Osteoblast (primary cell): Measurements from ENCODE around the gene GFPT2. TPM values are rescaled to one million over a fixed set of nuclear protein-coding genes. Genes with fewer than 3 reads are reported as not detected.

Experiments
- DNase-seq: peaks from one replicate; pipeline ENCODE4 v3.0.0; 2011; ENCODE audit warnings: low spot score, mixed read lengths; ENCODE audit not compliant: insufficient read length; ENCODE audit errors: missing footprints
- H2AFZ ChIP-seq: 2 replicates; pipeline ENCODE4 v1.6.0; 2011; ENCODE audit warnings: mild to moderate bottlenecking, low read length
- H3K27ac ChIP-seq: 2 replicates; pipeline ENCODE4 v1.5.1; 2011; ENCODE audit warnings: mild to moderate bottlenecking, low read depth, low read length, moderate library complexity
- H3K27me3 ChIP-seq: 2 replicates; pipeline ENCODE4 v1.6.0; 2012; ENCODE audit warnings: mild to moderate bottlenecking, control low read depth, inconsistent platforms, low read length, moderate library complexity; ENCODE audit not compliant: insufficient read depth
- H3K36me3 ChIP-seq: 2 replicates; pipeline ENCODE4 v1.5.1; 2011; ENCODE audit warnings: mild to moderate bottlenecking, low read length, control low read depth, moderate library complexity; ENCODE audit not compliant: insufficient read depth
- H3K4me1 ChIP-seq: 2 replicates; pipeline ENCODE4 v1.5.1; 2011; ENCODE audit warnings: mild to moderate bottlenecking, low read length, control low read depth, moderate library complexity; ENCODE audit not compliant: insufficient read depth
- H3K4me2 ChIP-seq: 2 replicates; pipeline ENCODE4 v1.6.0; 2011; ENCODE audit warnings: mild to moderate bottlenecking, low read length; ENCODE audit not compliant: insufficient read depth
- H3K4me3 ChIP-seq: fragments of 200-600 bp; sonication (generic); 3 replicates; pipeline ENCODE4 v1.5.1; 2012; ENCODE audit warnings: mild to moderate bottlenecking, low read length, inconsistent platforms; ENCODE audit not compliant: insufficient read depth
- H3K79me2 ChIP-seq: 2 replicates; pipeline ENCODE4 v1.6.0; 2012; ENCODE audit warnings: mild to moderate bottlenecking, low read length, control low read depth, inconsistent platforms; ENCODE audit not compliant: insufficient read depth
- H3K9me3 ChIP-seq: 2 replicates; pipeline ENCODE4 v1.5.1; 2011; ENCODE audit warnings: low read depth, low read length, control low read depth
- H4K20me1 ChIP-seq: 2 replicates; pipeline ENCODE4 v1.6.0; 2012; ENCODE audit warnings: mild to moderate bottlenecking, low read length, control low read depth; ENCODE audit not compliant: insufficient read depth
- total RNA-seq: library from RNA; depleted of rRNA; stranded (reverse); fragments of >200 nt; gene quantifications from 2 replicates; pipeline ENCODE4 v1.2.3, GENCODE V29; 2012
- TF ChIP-seq, protein P1 (sequence below): IDR thresholded peaks from 2 replicates; pipeline ENCODE4 v1.5.1; 2011; ENCODE audit warnings: mild to moderate bottlenecking, low read depth, low read length, moderate library complexity; ENCODE audit errors: extremely low read depth

GFPT2 gene
- total RNA-seq, result 30.4 and 39.5 TPM in 2 replicates

GRCh38 chr5:180353048-180353979 lies at the start of gene GFPT2:
Gene GFPT2 (minus strand): TSS chr5:180353336. CDS start chr5:180353217, 119 bp downstream.
- H3K27me3 ChIP-seq, result peaks cover 2% of the 10 kb centered on the region
- H3K4me3 ChIP-seq, result peak within 1 kb of the TSS; percentile 86
- peak within 1 kb of the TSS; percentile 93 for H3K4me2 ChIP-seq
- peak within 1 kb of the TSS; percentile 66 for H3K27ac ChIP-seq
- H4K20me1 ChIP-seq, result peaks cover 29% of the 10 kb centered on the region
- no peaks in the 10 kb centered on the region for H3K9me3 ChIP-seq
- peaks cover 16% of the 10 kb centered on the region for H3K4me1 ChIP-seq
- TF ChIP-seq, protein P1, sequence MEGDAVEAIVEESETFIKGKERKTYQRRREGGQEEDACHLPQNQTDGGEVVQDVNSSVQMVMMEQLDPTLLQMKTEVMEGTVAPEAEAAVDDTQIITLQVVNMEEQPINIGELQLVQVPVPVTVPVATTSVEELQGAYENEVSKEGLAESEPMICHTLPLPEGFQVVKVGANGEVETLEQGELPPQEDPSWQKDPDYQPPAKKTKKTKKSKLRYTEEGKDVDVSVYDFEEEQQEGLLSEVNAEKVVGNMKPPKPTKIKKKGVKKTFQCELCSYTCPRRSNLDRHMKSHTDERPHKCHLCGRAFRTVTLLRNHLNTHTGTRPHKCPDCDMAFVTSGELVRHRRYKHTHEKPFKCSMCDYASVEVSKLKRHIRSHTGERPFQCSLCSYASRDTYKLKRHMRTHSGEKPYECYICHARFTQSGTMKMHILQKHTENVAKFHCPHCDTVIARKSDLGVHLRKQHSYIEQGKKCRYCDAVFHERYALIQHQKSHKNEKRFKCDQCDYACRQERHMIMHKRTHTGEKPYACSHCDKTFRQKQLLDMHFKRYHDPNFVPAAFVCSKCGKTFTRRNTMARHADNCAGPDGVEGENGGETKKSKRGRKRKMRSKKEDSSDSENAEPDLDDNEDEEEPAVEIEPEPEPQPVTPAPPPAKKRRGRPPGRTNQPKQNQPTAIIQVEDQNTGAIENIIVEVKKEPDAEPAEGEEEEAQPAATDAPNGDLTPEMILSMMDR, result no peak
- H3K79me2 ChIP-seq, result peaks cover 39% of the 10 kb centered on the region
- H3K36me3 ChIP-seq, result peaks cover 10% of the 10 kb centered on the region
- peak; percentile 100 for DNase-seq
- peak within 1 kb of the TSS; percentile 96 for H2AFZ ChIP-seq

DNA sequence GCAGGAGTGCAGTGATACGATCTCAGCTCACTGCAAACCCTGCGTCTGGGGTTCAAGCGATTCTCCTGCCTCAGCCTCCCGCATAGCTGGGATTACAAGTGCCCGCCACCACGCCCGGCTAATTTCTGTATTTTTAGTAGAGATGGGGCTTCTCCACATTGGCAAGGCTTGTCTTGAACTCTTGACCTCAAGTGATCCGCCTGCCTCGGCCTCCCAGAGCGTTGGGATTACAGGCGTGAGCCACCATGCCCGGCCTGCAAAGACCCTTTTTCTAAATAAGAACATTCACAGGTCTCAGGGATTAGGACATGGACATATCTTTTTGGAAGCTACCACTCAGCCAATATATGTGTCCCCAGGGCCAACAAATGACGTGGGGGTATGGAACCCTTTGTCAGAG lies 49.6 kb upstream of the GFPT2 start:
- DNase-seq, result no peak
- H4K20me1 ChIP-seq, result no peaks in the 10 kb centered on the region
- no peaks in the 10 kb centered on the region for H3K79me2 ChIP-seq
- no peak overlapping the region for H3K4me3 ChIP-seq
- no peak overlapping the region for H3K4me2 ChIP-seq
- no peak overlapping the region for H3K27ac ChIP-seq
- no peak overlapping the region for H2AFZ ChIP-seq
- peaks cover 3% of the 10 kb centered on the region for H3K9me3 ChIP-seq
- TF ChIP-seq, protein P1, result no peak
- H3K4me1 ChIP-seq, result no peaks in the 10 kb centered on the region
- no peaks in the 10 kb centered on the region for H3K27me3 ChIP-seq
- H3K36me3 ChIP-seq, result no peaks in the 10 kb centered on the region

DNA sequence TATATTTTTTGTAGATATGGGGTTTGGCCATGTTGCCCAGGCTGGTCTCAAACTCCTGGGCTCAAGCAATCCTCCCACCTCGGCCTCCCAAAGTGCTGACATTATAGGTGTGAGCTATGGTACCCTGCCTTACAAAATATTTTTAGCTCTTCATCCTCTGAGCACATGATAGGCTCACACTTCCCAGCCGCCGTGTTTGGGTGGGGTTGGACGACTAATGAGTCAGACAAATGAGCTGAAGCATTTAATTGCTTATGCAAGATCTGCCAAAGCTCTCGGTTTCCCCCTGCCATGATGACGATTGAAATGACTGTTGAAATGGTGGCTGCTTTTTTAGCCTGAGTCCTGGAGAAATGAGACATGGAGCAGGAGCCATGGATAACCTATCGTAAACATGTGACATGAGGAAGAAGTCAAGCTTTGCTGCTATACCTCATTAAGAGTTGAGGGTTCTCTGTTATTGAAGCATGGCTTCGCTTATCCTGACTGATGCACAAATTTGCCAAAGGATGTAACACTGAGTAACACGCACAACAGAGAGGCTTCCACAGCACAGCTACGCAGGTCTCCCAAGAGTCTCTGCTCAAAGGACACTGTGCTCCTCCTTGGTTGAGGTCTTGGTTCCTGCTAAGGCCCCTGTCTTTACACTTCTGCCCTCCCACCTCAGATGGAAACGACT lies 48.2 kb upstream of the GFPT2 start:
- Histone ChIP-seq H3K4me3 (no peak overlapping the region), H3K27me3 (no peaks in the 10 kb centered on the region), H3K27ac (no peak overlapping the region), H3K4me1 (no peaks in the 10 kb centered on the region), H3K79me2 (no peaks in the 10 kb centered on the region), H4K20me1 (no peaks in the 10 kb centered on the region), H3K36me3 (no peaks in the 10 kb centered on the region), H2AFZ (no peak overlapping the region), H3K4me2 (no peak overlapping the region), H3K9me3 (peaks cover 3% of the 10 kb centered on the region)
- TF ChIP-seq, protein P1, result no peak
- DNase-seq, result no peak

GRCh38 chr5:180400416-180400815 lies 47.3 kb upstream of the GFPT2 start:
- peak; percentile 49 for DNase-seq
- Histone ChIP-seq H3K4me1 (no peaks in the 10 kb centered on the region), H3K9me3 (peaks cover 3% of the 10 kb centered on the region), H3K27me3 (no peaks in the 10 kb centered on the region), H3K79me2 (no peaks in the 10 kb centered on the region), H3K27ac (no peak overlapping the region), H3K4me3 (no peak overlapping the region), H3K36me3 (no peaks in the 10 kb centered on the region), H2AFZ (no peak overlapping the region), H3K4me2 (no peak overlapping the region), H4K20me1 (no peaks in the 10 kb centered on the region)
- TF ChIP-seq, protein P1, result no peak
